ENCODE measurements around the gene DNA2. TPM values are rescaled to one million over a fixed set of nuclear protein-coding genes. Genes with fewer than 3 reads are reported as not detected.
"Not testable (repeated sequence)": the region's sequence is repeated elsewhere in the genome, so short reads cannot be mapped to it uniquely, and the experiment has no call there.

The DNA2 gene
- total RNA-seq, 4 donors from 2014 or later, result 0.20 to 6.7 (median 1.9) TPM

- H3K4me1 ChIP-seq, result peaks cover 5 to 14% (median 12%) of the 10 kb centered on the region in 4 donors
- no peaks in the 10 kb centered on the region for H3K27me3 ChIP-seq
- TF ChIP-seq POLR2AphosphoS5 (IDR thresholded peaks at IDR 0.05) (no peak), CTCF (IDR thresholded peaks at IDR 0.05) (no peak), POLR2A (IDR thresholded peaks at IDR 0.05) (no peak), EP300 (IDR thresholded peaks at IDR 0.05; ENCODE audit: low read depth) (no peak)
- no peak for DNase-seq
- peak overlapping the region in 3 of 4 donors; percentile 61 to 71 (median 61) for H3K27ac ChIP-seq
- no peaks in the 10 kb centered on the region for H3K36me3 ChIP-seq
- 0 to 1% methylated on average over 12 to 14 of the region's 14 CpGs for WGBS, 2 donors (ENCODE audit: low coverage in 1 of 2)
- intact Hi-C loops (cut with DNase I; ENCODE audit: low total_unique reads) (no loop called here), in situ Hi-C loops (cut with MboI; ENCODE audit: low pct_ligation_motif_present in 1 of 4, low pct_unique_long_range_greater_than_20kb in 1 of 4, low sequenced_read_pairs in 3 of 4) (no loop called here)
- no peaks in the 10 kb centered on the region for H3K9me3 ChIP-seq
- H3K4me3 ChIP-seq, result peak overlapping the region; percentile 44 to 76 (median 53)
Measured at GRCh38 chr10:68471063-68471585, 649 bp downstream of the DNA2 start.

GRCh38 chr10:68470300-68470699 is 1.5 kb downstream of the DNA2 start:
- peaks cover 5 to 14% (median 12%) of the 10 kb centered on the region in 4 donors for H3K4me1 ChIP-seq
- no peaks in the 10 kb centered on the region for H3K36me3 ChIP-seq
- no peak for TF ChIP-seq POLR2A (IDR thresholded peaks at IDR 0.05)
- in situ Hi-C loops (cut with MboI; ENCODE audit: low pct_ligation_motif_present in 1 of 4, low pct_unique_long_range_greater_than_20kb in 1 of 4, low sequenced_read_pairs in 3 of 4) (no loop called here), intact Hi-C loops (cut with DNase I; ENCODE audit: low total_unique reads) (no loop called here)
- H3K27me3 ChIP-seq, result no peaks in the 10 kb centered on the region
- DNase-seq, result no peak
- H3K27ac ChIP-seq, result no peak overlapping the region
- no peaks in the 10 kb centered on the region for H3K9me3 ChIP-seq
- WGBS, 2 donors (ENCODE audit: low coverage in 1 of 2), result 55 to 57% methylated on average over 5 to 6 of the region's 6 CpGs
- H3K4me3 ChIP-seq, result no peak overlapping the region

- intact Hi-C loops (cut with DNase I; ENCODE audit: low total_unique reads) (no loop called here), in situ Hi-C loops (cut with MboI; ENCODE audit: low pct_ligation_motif_present in 1 of 4, low pct_unique_long_range_greater_than_20kb in 1 of 4, low sequenced_read_pairs in 3 of 4) (no loop called here)
- no peak for DNase-seq
- no peak overlapping the region for H3K27ac ChIP-seq
- H3K4me1 ChIP-seq, result peaks cover 5 to 14% (median 12%) of the 10 kb centered on the region in 4 donors
- TF ChIP-seq EP300 (IDR thresholded peaks at IDR 0.05; ENCODE audit: low read depth) (no peak), POLR2AphosphoS5 (IDR thresholded peaks at IDR 0.05) (no peak), POLR2A (IDR thresholded peaks at IDR 0.05) (no peak), CTCF (IDR thresholded peaks at IDR 0.05) (no peak)
- 90 to 91% methylated on average over 4 of the region's 4 CpGs for WGBS, 2 donors (ENCODE audit: low coverage in 1 of 2)
- H3K4me3 ChIP-seq, result no peak overlapping the region
- H3K27me3 ChIP-seq, result no peaks in the 10 kb centered on the region
- H3K9me3 ChIP-seq, result no peaks in the 10 kb centered on the region
- no peaks in the 10 kb centered on the region for H3K36me3 ChIP-seq
Measured at GRCh38 chr10:68469838-68470237, 1.9 kb downstream of the DNA2 start.

- 90 to 92% methylated on average over 3 to 4 of the region's 4 CpGs for WGBS, 2 donors (ENCODE audit: low coverage in 1 of 2)
- H3K36me3 ChIP-seq; H3K9me3 ChIP-seq; in situ Hi-C loops (cut with MboI; ENCODE audit: low pct_ligation_motif_present in 1 of 4, low pct_unique_long_range_greater_than_20kb in 1 of 4, low sequenced_read_pairs in 3 of 4); H3K27ac ChIP-seq; DNase-seq; H3K4me3 ChIP-seq; intact Hi-C loops (cut with DNase I; ENCODE audit: low total_unique reads); H3K4me1 ChIP-seq; H3K27me3 ChIP-seq: not testable (repeated sequence)
Measured at GRCh38 chr10:68464729-68465128, 7.0 kb downstream of the DNA2 start.

GRCh38 chr10:68463365-68464093 is 8.2 kb downstream of the DNA2 start:
- no peak for DNase-seq
- WGBS, 2 donors (ENCODE audit: low coverage in 1 of 2), result 91 to 98% methylated on average over 5 to 7 of the region's 7 CpGs
- intact Hi-C loops (cut with DNase I; ENCODE audit: low total_unique reads) (no loop called here), in situ Hi-C loops (cut with MboI; ENCODE audit: low pct_ligation_motif_present in 1 of 4, low pct_unique_long_range_greater_than_20kb in 1 of 4, low sequenced_read_pairs in 3 of 4) (no loop called here)
- no peaks in the 10 kb centered on the region for H3K36me3 ChIP-seq
- TF ChIP-seq EP300 (IDR thresholded peaks at IDR 0.05; ENCODE audit: low read depth) (no peak), POLR2A (IDR thresholded peaks at IDR 0.05) (no peak), CTCF (IDR thresholded peaks at IDR 0.05) (no peak), POLR2AphosphoS5 (IDR thresholded peaks at IDR 0.05) (no peak)
- no peaks in the 10 kb centered on the region for H3K4me1 ChIP-seq
- no peaks in the 10 kb centered on the region for H3K27me3 ChIP-seq
- H3K9me3 ChIP-seq, result no peaks in the 10 kb centered on the region
- no peak overlapping the region for H3K27ac ChIP-seq
- no peak overlapping the region for H3K4me3 ChIP-seq

Data from transverse colon (tissue), 4 donors.